HEK293 (cell line): Measurements from ENCODE around the gene GRK2.

Experiments
- CTCF ChIA-PET: fragments of 350-600 bp; formaldehyde crosslinking; extraction: SDS; loops from one replicate; lab custom pipeline; 2021; ENCODE audit warnings: antibody characterized with exemption; lab: Yijun Ruan, JAX
- POLR2A ChIA-PET: fragments of 300-600 bp; formaldehyde crosslinking; extraction: SDS; loops from one replicate; lab custom pipeline; 2020; ENCODE audit warnings: antibody characterized with exemption, inconsistent platforms; lab: Yijun Ruan, JAX
- H3K27ac ChIP-seq: fragments of 200-500 bp; sonication (Bioruptor generic); 2 replicates; pipeline ENCODE4 v1.5.1; 2014; ENCODE audit warnings: low read depth, low read length, control low read depth, inconsistent platforms; ENCODE audit errors: extremely low read depth
- H3K36me3 ChIP-seq, 2 experiments: fragments of 200-500 bp in 1 of 2; sonication (Bioruptor generic) in 1 of 2; 1 replicate in 1 of 2; 2 replicates in 1 of 2; pipeline ENCODE4 v1.5.1; 2014 to 2017; ENCODE audit warnings: inconsistent platforms in 2 of 2, low read length in 2 of 2; ENCODE audit not compliant: control insufficient read depth in 2 of 2, insufficient read depth in 1 of 2
- H3K4me1 ChIP-seq: fragments of 200-500 bp; sonication (Bioruptor generic); 2 replicates; pipeline ENCODE4 v1.5.1; 2014; ENCODE audit warnings: mild to moderate bottlenecking, low read length, inconsistent platforms; ENCODE audit not compliant: control insufficient read depth, insufficient read depth
- H3K4me3 ChIP-seq: 2 replicates; pipeline ENCODE4 v1.5.1; 2011; ENCODE audit warnings: low read depth, mild to moderate bottlenecking, control low read depth, low read length, moderate library complexity
- H3K9me3 ChIP-seq: fragments of 200-500 bp; sonication (Bioruptor generic); 2 replicates; pipeline ENCODE4 v1.5.1; 2014; ENCODE audit warnings: low read depth, low read length, inconsistent platforms; ENCODE audit not compliant: control insufficient read depth, insufficient read depth
- ATF2 ChIP-seq: fragments of 450-650 bp; formaldehyde crosslinking; IDR thresholded peaks from 2 replicates; pipeline ENCODE4 v1.5.1; 2016; ENCODE audit warnings: missing biosample characterization, missing genetic modification characterization, low read depth
- GLIS1 ChIP-seq: fragments of 450-650 bp; formaldehyde crosslinking; IDR thresholded peaks from 2 replicates; pipeline ENCODE4 v1.5.1; 2016; ENCODE audit warnings: missing biosample characterization, missing genetic modification characterization
- IKZF3 ChIP-seq: fragments of 450-650 bp; IDR thresholded peaks from 2 replicates; pipeline ENCODE4 v1.5.0; 2018; ENCODE audit warnings: missing biosample characterization, mild to moderate bottlenecking, missing genetic modification characterization, moderate library complexity
- KLF7 ChIP-seq: fragments of 450-650 bp; formaldehyde crosslinking; IDR thresholded peaks from 2 replicates; pipeline ENCODE4 v1.5.1; 2016; ENCODE audit warnings: missing biosample characterization, missing genetic modification characterization, borderline replicate concordance
- PRDM1 ChIP-seq: fragments of 450-650 bp; formaldehyde crosslinking; IDR thresholded peaks from 2 replicates; pipeline ENCODE4; 2016; ENCODE audit warnings: missing biosample characterization, missing genetic modification characterization
- PRDM6 ChIP-seq: fragments of 450-650 bp; formaldehyde crosslinking; IDR thresholded peaks from 2 replicates; pipeline ENCODE4 v1.5.1; 2017; ENCODE audit warnings: missing biosample characterization, missing genetic modification characterization
- SCRT1 ChIP-seq: fragments of 450-650 bp; formaldehyde crosslinking; IDR thresholded peaks from 2 replicates; pipeline ENCODE4 v1.5.1; 2016; ENCODE audit warnings: missing biosample characterization, missing genetic modification characterization, borderline replicate concordance
- SP2 ChIP-seq: fragments of 450-650 bp; formaldehyde crosslinking; IDR thresholded peaks from 2 replicates; pipeline ENCODE4 v1.5.1; 2016; ENCODE audit warnings: missing biosample characterization, missing genetic modification characterization
- SP3 ChIP-seq: fragments of 450-650 bp; formaldehyde crosslinking; IDR thresholded peaks from 2 replicates; pipeline ENCODE4 v1.5.1; 2016; ENCODE audit warnings: missing biosample characterization, missing genetic modification characterization
- ZBTB11 ChIP-seq: fragments of 450-650 bp; formaldehyde crosslinking; conservative IDR thresholded peaks from 2 replicates; pipeline ENCODE4 v1.5.1; 2016; ENCODE audit warnings: low read depth, missing biosample characterization, missing genetic modification characterization
- ZBTB17 ChIP-seq: fragments of 450-650 bp; formaldehyde crosslinking; IDR thresholded peaks from 2 replicates; pipeline ENCODE4 v1.5.1; 2016; ENCODE audit warnings: missing biosample characterization, missing genetic modification characterization
- ZEB2 ChIP-seq: fragments of 450-650 bp; formaldehyde crosslinking; IDR thresholded peaks from 2 replicates; pipeline ENCODE4 v1.5.1; 2016; ENCODE audit warnings: missing biosample characterization, missing genetic modification characterization
- ZFP37 ChIP-seq: fragments of 450-650 bp; formaldehyde crosslinking; IDR thresholded peaks from 2 replicates; pipeline ENCODE4 v1.5.1; 2016; ENCODE audit warnings: missing biosample characterization, missing genetic modification characterization
- ZIC2 ChIP-seq: fragments of 450-650 bp; formaldehyde crosslinking; IDR thresholded peaks from 2 replicates; pipeline ENCODE4 v1.5.1; 2016; ENCODE audit warnings: missing biosample characterization, missing genetic modification characterization
- ZNF239 ChIP-seq: fragments of 450-650 bp; formaldehyde crosslinking; IDR thresholded peaks from 2 replicates; pipeline ENCODE4 v1.5.1; 2016; ENCODE audit warnings: missing biosample characterization, missing genetic modification characterization
- ZNF26 ChIP-seq: fragments of 450-650 bp; formaldehyde crosslinking; IDR thresholded peaks from 2 replicates; pipeline ENCODE4 v1.5.1; 2016; ENCODE audit warnings: missing biosample characterization, missing genetic modification characterization
- ZNF311 ChIP-seq: fragments of 450-650 bp; formaldehyde crosslinking; IDR thresholded peaks from 2 replicates; pipeline ENCODE4 v1.5.1; 2017; ENCODE audit warnings: missing biosample characterization, missing genetic modification characterization, borderline replicate concordance
- ZNF341 ChIP-seq: fragments of 450-650 bp; formaldehyde crosslinking; IDR thresholded peaks from 2 replicates; pipeline ENCODE4; 2016; ENCODE audit warnings: low read depth, missing biosample characterization, missing genetic modification characterization
- ZNF366 ChIP-seq: fragments of 450-650 bp; formaldehyde crosslinking; conservative IDR thresholded peaks from 2 replicates; pipeline ENCODE4 v1.5.1; 2016; ENCODE audit warnings: missing biosample characterization, missing genetic modification characterization
- ZNF416 ChIP-seq: fragments of 450-650 bp; formaldehyde crosslinking; IDR thresholded peaks from 2 replicates; pipeline ENCODE4 v1.5.1; 2016; ENCODE audit warnings: missing biosample characterization, missing genetic modification characterization
- ZNF529 ChIP-seq: fragments of 450-650 bp; formaldehyde crosslinking; IDR thresholded peaks from 2 replicates; pipeline ENCODE4 v1.5.1; 2017; ENCODE audit warnings: missing genetic modification characterization, missing biosample characterization; ENCODE audit not compliant: insufficient replicate concordance
- ZNF610 ChIP-seq: fragments of 450-650 bp; formaldehyde crosslinking; IDR thresholded peaks from 2 replicates; pipeline ENCODE4 v1.5.1; 2016; ENCODE audit warnings: missing biosample characterization, missing genetic modification characterization, borderline replicate concordance
- ZNF658 ChIP-seq: fragments of 450-650 bp; formaldehyde crosslinking; IDR thresholded peaks from 2 replicates; pipeline ENCODE4; 2016; ENCODE audit warnings: missing biosample characterization, missing genetic modification characterization
- ZNF837 ChIP-seq: fragments of 450-650 bp; formaldehyde crosslinking; IDR thresholded peaks from 2 replicates; pipeline ENCODE4 v1.5.1; 2016; ENCODE audit warnings: missing biosample characterization, missing genetic modification characterization

The GRK2 gene

GRCh38 chr11:67270256-67271204, 4.3 kb downstream of the GRK2 start:
- H3K4me3 ChIP-seq = no peak overlapping the region

GRCh38 chr11:67271205-67271540, 4.9 kb downstream of the GRK2 start:
- ChIA-PET POLR2A (interaction anchor here (1.2 kb wide), 1 partner anchor 18 kb away, joined by 3 read pairs; the partner anchor contains the start of gene ANKRD13D), CTCF (interaction anchor here (0.5 to 1.2 kb wide), 4 partner anchors 18 to 285 kb away, joined by 3 to 4 read pairs (median 4); partner anchors contain the start of gene ANKRD13D)
- H3K9me3 ChIP-seq = no peaks in the 10 kb centered on the region
- no peak overlapping the region for H3K4me3 ChIP-seq
- H3K4me1 ChIP-seq = no peaks in the 10 kb centered on the region
- H3K27ac ChIP-seq = no peak overlapping the region; the same call in 1 of the 2 replicates
- peaks cover 0 to 62% of the 10 kb centered on the region in 2 experiments; a peak in 1 of 3 replicates for H3K36me3 ChIP-seq
- TF ChIP-seq ZNF658 (tag by site-specific recombination) = no peak
- no peak for TF ChIP-seq ZFP37
- TF ChIP-seq ZNF529 = no peak
- TF ChIP-seq ZNF416 (tag by site-specific recombination) = no peak
- TF ChIP-seq SCRT1 (tag by site-specific recombination) = no peak
- no peak for TF ChIP-seq ZNF837 (tag by site-specific recombination)
- TF ChIP-seq PRDM6 (tag by site-specific recombination) = no peak
- no peak for TF ChIP-seq ZNF239
- TF ChIP-seq ZEB2 (tag by site-specific recombination) = no peak
- no peak for TF ChIP-seq SP2 (tag by site-specific recombination)
- no peak for TF ChIP-seq ATF2
- no peak for TF ChIP-seq KLF7 (tag by site-specific recombination)
- no peak for TF ChIP-seq ZBTB11
- TF ChIP-seq ZNF610 (tag by site-specific recombination) = no peak
- TF ChIP-seq IKZF3 = no peak
- TF ChIP-seq ZNF311 (tag by site-specific recombination) = no peak
- TF ChIP-seq ZNF366 (tag by site-specific recombination) = no peak

More at GRCh38 chr11:67270256-67271204, 4.3 kb downstream of the GRK2 start:
- Histone ChIP-seq H3K4me1 (no peaks in the 10 kb centered on the region), H3K36me3 (peaks cover 0 to 60% of the 10 kb centered on the region in 2 experiments; a peak in 1 of 3 replicates), H3K9me3 (no peaks in the 10 kb centered on the region), H3K27ac (no peak overlapping the region; the same call in 1 of the 2 replicates)
- CTCF ChIA-PET = interaction anchor here (0.5 to 1.2 kb wide), 7 partner anchors 9 to 285 kb away, joined by 3 to 5 read pairs (median 4); partner anchors contain the start of gene ANKRD13D
- peak; percentile 69 for TF ChIP-seq PRDM1 (tag by site-specific recombination)
- peak; percentile 71 for TF ChIP-seq ZBTB17
- peak; percentile 87 for TF ChIP-seq ZNF341 (tag by site-specific recombination)
- TF ChIP-seq SP3 (tag by site-specific recombination) = no peak
- TF ChIP-seq ZIC2 (tag by site-specific recombination) = peak; percentile 36
- TF ChIP-seq SP2 (tag by site-specific recombination) = peak; percentile 14; the same call in 1 of the 2 replicates
- TF ChIP-seq ZNF26 (tag by site-specific recombination) = no peak
- peak; percentile 18; the same call in 1 of the 2 replicates for TF ChIP-seq GLIS1 (tag by site-specific recombination)
- POLR2A ChIA-PET = interaction anchor here (1.2 kb wide), 1 partner anchor 19 kb away, joined by 3 read pairs; the partner anchor contains the start of gene ANKRD13D
